GM06990 (cell line): ENCODE measurements around the gene ANKRD52.

Source experiments
- DNase-seq: peaks from one replicate; pipeline ENCODE4 v3.0.0-alpha.2; 2011; ENCODE audit not compliant: insufficient read length; ENCODE audit errors: extremely low read depth
- H3K27me3 ChIP-seq: replicated peaks from 2 replicates; pipeline ENCODE4 v1.6.0; 2011; ENCODE audit warnings: low read length; ENCODE audit not compliant: control insufficient read depth, insufficient read depth
- H3K36me3 ChIP-seq: 2 replicates; pipeline ENCODE4 v1.5.1; 2011; ENCODE audit warnings: low read length; ENCODE audit not compliant: control insufficient read depth, insufficient read depth
- H3K4me3 ChIP-seq: replicated peaks from 2 replicates; pipeline ENCODE4 v1.5.1; 2011; ENCODE audit warnings: low read depth, mild to moderate bottlenecking, control low read depth, low read length
- TF ChIP-seq, protein P1 (sequence below): IDR thresholded peaks from 2 replicates; pipeline ENCODE4 v1.5.1; 2011; ENCODE audit warnings: low read length, control low read depth, mild to moderate bottlenecking, inconsistent platforms; ENCODE audit not compliant: insufficient read depth, poor library complexity, severe bottlenecking

The ANKRD52 gene

DNA sequence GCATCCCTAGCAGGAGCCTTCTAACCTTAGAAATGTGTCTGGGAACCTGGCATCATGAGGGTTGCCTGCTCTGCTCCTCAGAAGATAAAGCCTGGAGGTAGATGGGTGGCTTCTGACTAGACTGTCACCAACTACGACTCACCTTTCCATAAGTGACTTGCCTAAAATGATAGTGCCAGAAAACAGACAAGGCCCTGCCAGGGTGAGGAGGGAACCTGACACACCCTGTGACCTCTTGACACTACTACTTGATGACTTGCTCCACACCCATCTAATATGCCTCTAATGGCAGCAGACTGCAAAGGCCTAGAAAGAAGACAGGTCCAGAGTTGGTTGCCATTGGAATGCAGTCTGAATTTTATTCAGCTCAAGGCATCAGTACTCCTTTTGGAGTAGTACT is 45.8 kb downstream of the ANKRD52 start:
- Histone ChIP-seq H3K27me3 (no peaks in the 10 kb centered on the region), H3K4me3 (no peak overlapping the region), H3K36me3 (peaks cover 21% of the 10 kb centered on the region)
- TF ChIP-seq, protein P1, sequence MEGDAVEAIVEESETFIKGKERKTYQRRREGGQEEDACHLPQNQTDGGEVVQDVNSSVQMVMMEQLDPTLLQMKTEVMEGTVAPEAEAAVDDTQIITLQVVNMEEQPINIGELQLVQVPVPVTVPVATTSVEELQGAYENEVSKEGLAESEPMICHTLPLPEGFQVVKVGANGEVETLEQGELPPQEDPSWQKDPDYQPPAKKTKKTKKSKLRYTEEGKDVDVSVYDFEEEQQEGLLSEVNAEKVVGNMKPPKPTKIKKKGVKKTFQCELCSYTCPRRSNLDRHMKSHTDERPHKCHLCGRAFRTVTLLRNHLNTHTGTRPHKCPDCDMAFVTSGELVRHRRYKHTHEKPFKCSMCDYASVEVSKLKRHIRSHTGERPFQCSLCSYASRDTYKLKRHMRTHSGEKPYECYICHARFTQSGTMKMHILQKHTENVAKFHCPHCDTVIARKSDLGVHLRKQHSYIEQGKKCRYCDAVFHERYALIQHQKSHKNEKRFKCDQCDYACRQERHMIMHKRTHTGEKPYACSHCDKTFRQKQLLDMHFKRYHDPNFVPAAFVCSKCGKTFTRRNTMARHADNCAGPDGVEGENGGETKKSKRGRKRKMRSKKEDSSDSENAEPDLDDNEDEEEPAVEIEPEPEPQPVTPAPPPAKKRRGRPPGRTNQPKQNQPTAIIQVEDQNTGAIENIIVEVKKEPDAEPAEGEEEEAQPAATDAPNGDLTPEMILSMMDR, result no peak
- no peak for DNase-seq

DNA sequence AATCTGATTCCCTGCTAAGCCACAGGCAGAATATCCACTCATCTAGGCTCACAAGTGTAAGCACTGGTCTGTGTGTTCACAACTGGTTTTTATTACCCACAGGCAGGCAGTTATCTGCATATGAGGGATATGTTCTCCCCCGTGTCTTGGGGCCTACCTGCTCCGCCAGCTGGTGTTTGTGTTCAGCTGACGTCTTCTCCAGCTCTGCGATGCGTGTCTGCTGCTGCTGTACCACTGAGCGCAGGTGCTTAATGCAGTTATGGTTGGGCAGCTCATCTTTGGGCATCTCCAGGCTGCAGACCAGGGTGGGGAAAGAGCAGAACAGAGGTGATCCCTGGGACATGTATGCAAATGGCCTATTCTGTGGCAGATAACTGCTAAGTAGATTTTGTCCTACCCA is 50.2 kb downstream of the ANKRD52 start:
- no peak for DNase-seq
- Histone ChIP-seq H3K4me3 (no peak overlapping the region), H3K36me3 (peaks cover 30% of the 10 kb centered on the region), H3K27me3 (no peaks in the 10 kb centered on the region)
- TF ChIP-seq, protein P1, result no peak

DNA sequence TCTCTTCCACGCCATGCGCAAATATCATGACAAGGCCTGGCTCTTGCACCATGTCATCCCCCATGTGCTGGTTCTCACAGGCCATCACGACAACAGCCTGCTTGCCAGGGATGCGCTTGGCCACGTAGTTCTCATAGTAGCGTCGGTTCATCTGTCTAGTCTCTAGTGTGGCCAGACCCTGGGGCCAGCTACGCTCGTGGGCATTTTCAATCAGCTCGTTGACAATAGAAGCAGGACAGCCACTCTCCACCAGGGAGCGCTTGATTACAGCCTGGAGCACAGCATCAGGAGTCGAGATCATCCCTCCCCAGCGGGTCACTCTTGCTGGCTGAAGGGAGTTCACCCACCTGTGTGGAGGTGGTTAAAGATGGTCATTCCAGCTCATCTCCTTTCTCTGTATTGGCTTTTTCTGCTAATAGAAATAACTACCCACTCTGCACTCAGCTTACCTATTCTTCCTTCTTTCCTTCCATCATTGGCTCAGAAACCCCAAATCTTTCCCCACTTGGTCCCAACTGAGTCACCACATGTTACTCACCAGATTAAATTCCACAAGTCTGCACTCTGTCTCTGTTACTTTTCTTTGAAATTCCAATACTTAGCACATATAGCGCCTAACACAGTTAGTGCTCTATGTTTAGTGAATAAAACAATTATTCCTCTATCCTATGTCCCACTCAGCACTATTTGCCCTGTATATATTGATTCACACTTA is 51.6 kb downstream of the ANKRD52 start:
- no peak overlapping the region for H3K4me3 ChIP-seq
- H3K27me3 ChIP-seq, result no peaks in the 10 kb centered on the region
- no peak for DNase-seq
- TF ChIP-seq, protein P1, result peak; percentile 55
- peaks cover 28% of the 10 kb centered on the region for H3K36me3 ChIP-seq

DNA sequence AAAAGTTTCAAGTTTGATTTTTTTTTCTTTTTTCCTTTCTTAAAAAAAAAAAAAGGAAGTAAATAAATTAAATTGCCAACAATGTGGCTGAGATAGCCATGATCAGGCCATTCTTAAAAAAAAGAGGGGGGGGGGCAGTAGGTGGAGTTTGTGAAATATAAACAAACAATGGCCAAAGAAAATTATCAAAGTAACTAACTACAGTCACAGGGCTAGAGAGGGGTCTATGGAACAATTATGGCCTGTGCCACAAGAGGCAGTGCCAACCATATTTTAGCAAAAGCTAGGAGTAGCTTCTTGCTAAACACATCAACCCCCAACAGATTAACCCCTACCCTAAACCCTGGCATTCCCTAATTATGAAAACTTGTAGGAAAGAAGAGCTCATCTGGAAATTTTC is 52.7 kb downstream of the ANKRD52 start:
- no peaks in the 10 kb centered on the region for H3K27me3 ChIP-seq
- no peak overlapping the region for H3K4me3 ChIP-seq
- TF ChIP-seq, protein P1, result no peak
- H3K36me3 ChIP-seq, result peaks cover 25% of the 10 kb centered on the region
- DNase-seq, result no peak

DNA sequence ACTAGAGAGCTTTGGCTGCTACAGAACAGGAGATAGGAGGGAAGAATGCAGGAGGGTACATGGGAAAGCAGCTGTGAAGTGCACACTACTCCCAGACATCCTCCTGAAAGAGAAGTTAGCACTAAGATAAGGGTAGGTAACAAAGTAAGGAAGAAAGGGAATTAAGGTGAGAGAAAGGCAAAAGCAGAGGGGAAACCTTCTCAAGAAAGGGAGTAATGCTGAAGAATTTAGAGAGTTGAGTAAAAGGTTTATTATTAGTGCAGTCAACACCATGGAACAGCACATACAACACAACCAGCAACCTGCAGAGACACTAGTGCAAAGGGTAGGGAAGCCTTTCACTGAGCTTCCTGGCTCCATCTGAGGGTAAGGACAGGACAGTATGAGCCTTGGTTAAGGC is 53.9 kb downstream of the ANKRD52 start:
- TF ChIP-seq, protein P1, result no peak
- DNase-seq, result no peak
- no peak overlapping the region for H3K4me3 ChIP-seq
- H3K36me3 ChIP-seq, result peaks cover 20% of the 10 kb centered on the region
- no peaks in the 10 kb centered on the region for H3K27me3 ChIP-seq

DNA sequence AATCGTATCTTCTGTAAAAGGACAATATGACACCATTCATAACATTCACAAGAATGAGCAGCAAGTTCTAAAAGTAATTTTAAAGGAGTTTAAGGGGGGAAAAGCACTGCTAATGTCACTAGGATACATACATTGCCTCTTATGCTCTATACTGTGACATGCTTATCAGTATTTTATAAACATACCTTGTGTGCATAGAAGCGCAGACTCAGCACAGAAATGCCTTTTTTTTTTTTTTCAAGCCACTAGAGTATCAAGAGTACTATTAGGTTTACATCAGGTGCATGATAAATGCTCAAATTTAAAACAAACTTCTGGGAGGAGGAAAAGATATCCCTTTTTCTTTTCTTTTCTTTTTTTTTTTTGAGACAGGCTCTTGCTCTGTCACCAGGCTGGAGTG is 55.3 kb downstream of the ANKRD52 start:
- H3K36me3 ChIP-seq, result peaks cover 18% of the 10 kb centered on the region
- DNase-seq, result no peak
- H3K27me3 ChIP-seq, result no peaks in the 10 kb centered on the region
- H3K4me3 ChIP-seq, result no peak overlapping the region
- TF ChIP-seq, protein P1, result no peak
